ENCODE data around the gene ENTPD1.
"Not testable (repeated sequence)": the region's sequence is repeated elsewhere in the genome, so short reads cannot be mapped to it uniquely, and the experiment has no call there.

- TF ChIP-seq CTCF, EZH2, EZH2phosphoT487 (IDR thresholded peaks at IDR 0.05): not testable (repeated sequence)
These were observed 21.7 kb downstream of the ENTPD1 start for GRCh38 chr10:95777638-95778037.

Data from neural progenitor cell (in vitro differentiated cells).